Lower leg skin (tissue), 4 donors: ENCODE measurements around the gene PITPNM3. TPM values are rescaled to one million over a fixed set of nuclear protein-coding genes. Genes with fewer than 3 reads are reported as not detected.
A peak's percentile ranks its signal among the peaks of the same experiment; 100 is the strongest.

Experiments used
- DNase-seq, 2 donors: peaks; one replicate each; pipeline ENCODE4 v3.0.0-alpha.2; 2019; ENCODE audit warnings: low spot score in 2 of 2
- H3K4me3 ChIP-seq: fragments of 200-600 bp; sonication (generic); 2 replicates; pipeline ENCODE4 v1.5.1; 2017; ENCODE audit warnings: mild to moderate bottlenecking, low read depth; ENCODE audit not compliant: poor library complexity, severe bottlenecking
- CTCF ChIP-seq, 3 donors: fragments of 450-650 bp; IDR thresholded peaks; one replicate each; pipeline ENCODE4 v1.5.1; 2016; ENCODE audit warnings: antibody characterized with exemption in 3 of 3, mild to moderate bottlenecking in 3 of 3, moderate library complexity in 2 of 3
- POLR2A ChIP-seq, 2 donors: fragments of 450-650 bp; IDR thresholded peaks; one replicate each; pipeline ENCODE4 v1.6.1; 2016 to 2017; ENCODE audit warnings: antibody characterized with exemption in 2 of 2, mild to moderate bottlenecking in 1 of 2, moderate library complexity in 1 of 2
- WGBS, 2 donors: methylation state at CpG; one replicate each; pipeline ENCODE4 v1.1.5; 2018; 5-methylcytosine and 5-hydroxymethylcytosine counted together
- intact Hi-C: fragments of 100-400 bp; cut with DNase I; formaldehyde crosslinking; loops from one replicate; pipeline ENCODE4 v1.15.0; 2023; ENCODE audit warnings: low total_unique reads
- total RNA-seq, 4 donors: library from RNA; depleted of rRNA; stranded (reverse); fragments of >200 nt; gene quantifications; one replicate each; pipeline ENCODE4 v1.1.0, GENCODE V29; 2016

PITPNM3 gene
- total RNA-seq, 4 donors from 2014 or later = 11.9 to 19.5 (median 16.3) TPM

GRCh38 chr17:6567528-6568183 lies 11.3 kb upstream of the PITPNM3 start:
- peak in 1 of 2 donors; percentile 55 for DNase-seq
- no peak for TF ChIP-seq CTCF (IDR thresholded peaks at IDR 0.05)
- TF ChIP-seq POLR2A (IDR thresholded peaks at IDR 0.05) = no peak
- WGBS, 2 donors = 42 to 56% methylated on average over 15 of the region's 15 CpGs
- H3K4me3 ChIP-seq = no peak overlapping the region
- intact Hi-C loops = no loop called here

- no peak for DNase-seq
- no peak for TF ChIP-seq POLR2A (IDR thresholded peaks at IDR 0.05)
- TF ChIP-seq CTCF (IDR thresholded peaks at IDR 0.05) = no peak
- H3K4me3 ChIP-seq = no peak overlapping the region
- intact Hi-C loops = no loop called here
Measured at GRCh38 chr17:6561446-6561845, 5.1 kb upstream of the PITPNM3 start.

GRCh38 chr17:6560496-6560895 lies 4.1 kb upstream of the PITPNM3 start:
- H3K4me3 ChIP-seq = no peak overlapping the region
- intact Hi-C loops = no loop called here
- WGBS, 2 donors = 90 to 92% methylated on average over 3 of the region's 3 CpGs
- DNase-seq = no peak
- no peak for TF ChIP-seq CTCF (IDR thresholded peaks at IDR 0.05)

GRCh38 chr17:6559753-6560215 lies 3.4 kb upstream of the PITPNM3 start:
- 92 to 100% methylated on average over 5 of the region's 5 CpGs for WGBS, 2 donors
- H3K4me3 ChIP-seq = no peak overlapping the region
- no peak for TF ChIP-seq CTCF (IDR thresholded peaks at IDR 0.05)
- no peak for TF ChIP-seq POLR2A (IDR thresholded peaks at IDR 0.05)
- intact Hi-C loops = no loop called here
- DNase-seq = peak in 1 of 2 donors; percentile 74

- intact Hi-C loops = no loop called here
- peak in 1 of 2 donors; percentile 82 for DNase-seq
- TF ChIP-seq POLR2A (IDR thresholded peaks at IDR 0.05) = no peak
- TF ChIP-seq CTCF (IDR thresholded peaks at IDR 0.05) = no peak
- H3K4me3 ChIP-seq = no peak overlapping the region
- WGBS, 2 donors = 64 to 77% methylated on average over 11 of the region's 11 CpGs
Measured at GRCh38 chr17:6558932-6559752, 2.8 kb upstream of the PITPNM3 start.
